AG04449 (cell line): ENCODE results near the gene PROS1.
"Not testable (repeated sequence)": the region's sequence is repeated elsewhere in the genome, so short reads cannot be mapped to it uniquely, and the experiment has no call there.

Experiments
- CTCF ChIA-PET: fragments of 350-600 bp; formaldehyde crosslinking; extraction: SDS; loops from one replicate; lab custom pipeline; 2021; ENCODE audit warnings: antibody characterized with exemption; lab: Yijun Ruan, JAX
- POLR2A ChIA-PET: fragments of 400-600, 350-600 bp; formaldehyde crosslinking; extraction: SDS; loops from one replicate; lab custom pipeline; 2020; ENCODE audit warnings: antibody characterized with exemption, inconsistent platforms; lab: Yijun Ruan, JAX
- DNase-seq: peaks from one replicate; pipeline ENCODE4 v3.0.0-alpha.2; 2010; ENCODE audit warnings: low read depth, low spot score
- H3K4me3 ChIP-seq: 2 replicates; pipeline ENCODE4 v1.5.1; 2011; ENCODE audit warnings: low read depth, mild to moderate bottlenecking, control low read depth, low read length
- TF ChIP-seq, protein P1 (sequence below): IDR thresholded peaks from one replicate; pipeline ENCODE4 v1.5.1; 2011; ENCODE audit warnings: mild to moderate bottlenecking, moderate library complexity, low read length, control low read depth, inconsistent platforms; ENCODE audit not compliant: insufficient read depth; ENCODE audit errors: missing control alignments

PROS1 gene

DNA sequence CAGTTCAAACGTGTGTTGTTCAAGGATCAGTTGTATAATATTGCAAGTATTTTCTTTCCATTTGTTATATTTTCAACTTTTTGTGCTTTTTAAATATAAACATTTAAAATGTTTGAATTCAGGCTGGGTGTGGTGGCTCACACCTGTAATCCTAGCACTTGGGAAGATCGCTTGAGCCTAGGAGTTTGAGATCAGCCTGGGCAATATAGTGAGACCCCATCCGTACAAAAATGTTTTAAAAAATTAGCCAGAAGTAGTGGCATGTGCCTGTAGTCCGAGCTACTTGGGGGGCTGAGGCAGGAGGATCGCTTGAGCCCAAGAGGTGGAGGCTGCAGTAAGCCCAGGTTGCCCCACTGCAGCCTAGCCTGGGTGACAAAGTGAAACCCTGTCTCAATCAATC lies 10.9 kb upstream of the PROS1 start:
- TF ChIP-seq, protein P1, sequence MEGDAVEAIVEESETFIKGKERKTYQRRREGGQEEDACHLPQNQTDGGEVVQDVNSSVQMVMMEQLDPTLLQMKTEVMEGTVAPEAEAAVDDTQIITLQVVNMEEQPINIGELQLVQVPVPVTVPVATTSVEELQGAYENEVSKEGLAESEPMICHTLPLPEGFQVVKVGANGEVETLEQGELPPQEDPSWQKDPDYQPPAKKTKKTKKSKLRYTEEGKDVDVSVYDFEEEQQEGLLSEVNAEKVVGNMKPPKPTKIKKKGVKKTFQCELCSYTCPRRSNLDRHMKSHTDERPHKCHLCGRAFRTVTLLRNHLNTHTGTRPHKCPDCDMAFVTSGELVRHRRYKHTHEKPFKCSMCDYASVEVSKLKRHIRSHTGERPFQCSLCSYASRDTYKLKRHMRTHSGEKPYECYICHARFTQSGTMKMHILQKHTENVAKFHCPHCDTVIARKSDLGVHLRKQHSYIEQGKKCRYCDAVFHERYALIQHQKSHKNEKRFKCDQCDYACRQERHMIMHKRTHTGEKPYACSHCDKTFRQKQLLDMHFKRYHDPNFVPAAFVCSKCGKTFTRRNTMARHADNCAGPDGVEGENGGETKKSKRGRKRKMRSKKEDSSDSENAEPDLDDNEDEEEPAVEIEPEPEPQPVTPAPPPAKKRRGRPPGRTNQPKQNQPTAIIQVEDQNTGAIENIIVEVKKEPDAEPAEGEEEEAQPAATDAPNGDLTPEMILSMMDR = no peak
- POLR2A ChIA-PET = no interaction called here
- CTCF ChIA-PET = interaction anchor here (1.5 to 11.6 kb wide), 2 partner anchors 10 to 19 kb away, joined by 3 to 100 read pairs; no protein-coding TSS in a partner anchor
- H3K4me3 ChIP-seq = no peak overlapping the region
- DNase-seq = no peak

DNA sequence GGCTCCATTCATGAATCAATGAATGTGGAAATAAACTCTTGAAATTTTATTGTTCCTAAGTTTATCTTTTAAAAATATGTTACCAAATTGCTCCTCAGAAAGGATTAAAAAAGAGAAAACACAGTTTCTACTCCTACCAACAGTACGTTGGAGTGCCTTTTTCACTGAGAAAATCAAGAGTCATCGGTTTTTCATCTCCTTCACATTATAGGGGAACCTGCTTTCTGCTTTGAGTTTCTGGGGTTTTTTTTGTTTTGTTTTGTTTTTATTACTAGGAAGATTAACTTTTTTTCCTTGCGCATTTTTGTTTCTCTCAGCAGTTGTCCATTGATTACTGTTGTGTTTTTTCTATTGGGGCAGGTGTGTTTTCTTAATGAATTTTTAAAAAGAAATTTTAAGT lies 9.7 kb upstream of the PROS1 start:
- ChIA-PET POLR2A (no interaction called here), CTCF (no interaction called here)
- TF ChIP-seq, protein P1 = no peak
- H3K4me3 ChIP-seq = no peak overlapping the region
- no peak for DNase-seq

DNA sequence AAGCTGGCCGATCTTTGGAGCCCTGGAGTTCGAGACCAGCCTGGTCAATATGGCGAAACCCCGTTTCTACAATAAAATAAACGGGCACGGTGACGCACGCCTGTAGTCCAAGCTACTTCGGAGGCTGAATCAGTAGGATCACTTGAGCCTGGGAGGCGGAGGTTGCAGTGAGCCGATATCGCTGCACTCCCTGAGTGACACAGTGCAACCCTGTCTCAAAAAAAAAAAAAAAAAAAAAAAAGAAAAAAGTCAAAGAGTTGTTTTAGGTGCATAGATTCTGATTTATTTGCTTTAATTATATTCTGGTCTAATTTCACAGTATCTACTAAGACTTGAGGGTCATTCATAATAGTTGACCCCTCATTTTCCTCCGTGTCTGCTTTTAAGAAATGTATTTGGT lies 8.0 kb upstream of the PROS1 start:
- no peak overlapping the region for H3K4me3 ChIP-seq
- ChIA-PET POLR2A (no interaction called here), CTCF (interaction anchor here (0.8 to 1.4 kb wide), 2 partner anchors 18 to 88 kb away, joined by 3 to 4 read pairs; no protein-coding TSS in a partner anchor)
- DNase-seq = no peak
- TF ChIP-seq, protein P1 = no peak

DNA sequence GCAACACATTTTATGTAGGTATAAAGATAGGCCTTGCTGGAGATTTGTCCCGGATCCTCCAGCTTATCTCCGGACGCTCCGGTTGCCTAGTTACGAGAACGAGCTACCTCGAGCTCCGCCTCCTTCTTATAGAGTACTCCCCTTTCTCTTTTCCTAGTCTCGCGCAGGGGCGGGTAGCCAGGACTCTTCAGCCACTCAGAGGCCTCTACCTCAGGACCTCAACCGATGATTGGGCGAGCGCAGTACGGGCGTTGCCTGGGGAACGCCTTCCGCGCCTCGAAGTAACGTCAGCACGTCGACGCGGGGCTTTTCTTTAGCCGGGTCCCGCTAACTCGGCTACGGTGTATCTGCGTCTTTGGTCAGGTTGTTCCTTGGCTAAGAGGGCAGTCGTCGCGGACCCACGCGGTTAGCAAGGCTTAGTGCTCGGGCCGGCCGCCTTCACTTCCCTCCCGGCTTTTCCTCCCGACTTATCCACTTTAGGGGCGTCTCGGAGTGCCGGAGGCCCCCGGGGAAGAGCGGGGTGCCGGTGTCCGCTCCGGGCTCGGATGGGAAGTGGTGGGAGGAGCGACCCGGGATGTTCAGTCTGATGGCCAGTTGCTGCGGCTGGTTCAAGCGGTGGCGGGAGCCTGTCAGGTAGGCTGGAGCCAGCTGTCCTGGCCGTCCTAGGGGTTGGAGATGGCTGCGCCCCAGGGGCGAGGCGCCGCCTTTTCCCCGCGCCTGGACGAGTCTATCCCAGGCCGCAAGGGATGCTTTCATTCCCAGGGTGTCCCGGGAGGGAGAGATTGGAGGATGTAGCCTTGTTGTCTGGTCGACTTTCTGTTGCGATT lies 6.4 kb upstream of the PROS1 start, which contains the start of gene ARL13B:
TSS of gene ARL13B (plus strand) at position 306 of the 827 bp plus-strand sequence. CDS start at position 575, 269 bp downstream.
- CTCF ChIA-PET = interaction anchor here (1.7 kb wide), 1 partner anchor 9 kb away, joined by 5 read pairs; no protein-coding TSS in a partner anchor

DNA sequence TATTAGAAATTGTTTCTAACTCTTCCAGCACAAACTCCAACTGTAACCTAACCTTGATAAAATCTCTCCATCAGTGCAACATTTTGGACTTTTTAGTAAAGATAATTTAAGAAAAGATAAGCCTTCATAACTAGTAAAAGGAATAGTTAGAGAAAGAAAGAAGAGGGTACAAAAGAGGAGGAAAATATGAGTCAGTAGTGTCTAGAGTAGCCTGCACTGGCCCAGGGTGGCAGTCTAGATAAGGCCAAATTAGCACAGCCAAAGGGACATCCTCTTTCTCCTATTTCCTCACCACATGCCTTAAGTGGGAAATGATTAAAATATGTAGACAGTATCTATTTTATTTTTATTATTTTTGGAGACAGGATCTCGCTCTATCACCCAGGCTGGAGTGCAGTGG lies 3.7 kb downstream of the PROS1 start:
- DNase-seq = no peak
- TF ChIP-seq, protein P1 = no peak
- POLR2A ChIA-PET = no interaction called here
- no peak overlapping the region for H3K4me3 ChIP-seq
- CTCF ChIA-PET = no interaction called here

More for the DNA sequence above, 6.4 kb upstream of the PROS1 start, which contains the start of gene ARL13B:
- DNase-seq = peak; percentile 91
- H3K4me3 ChIP-seq = peak within 1 kb of the TSS; percentile 94
- TF ChIP-seq, protein P1 = no peak
- POLR2A ChIA-PET = no interaction called here

DNA sequence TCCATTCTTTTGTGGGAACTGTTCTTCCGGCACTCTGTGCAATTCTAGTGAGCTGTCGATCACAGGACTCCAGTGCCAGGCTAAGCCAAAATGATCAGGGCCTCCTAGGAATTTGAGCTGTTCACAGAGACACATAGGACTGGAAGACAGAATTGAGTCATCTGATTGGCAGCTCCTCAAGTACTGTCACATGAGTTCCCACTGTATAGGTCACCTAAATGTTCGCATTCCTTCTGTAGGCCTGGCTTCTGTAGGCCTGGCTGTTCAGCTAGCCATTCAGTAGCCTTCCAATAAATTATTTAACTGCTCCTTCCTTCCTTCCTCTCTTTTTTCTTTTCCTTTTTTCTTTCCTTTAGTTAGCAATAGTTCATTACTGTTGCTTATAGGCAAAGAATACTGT lies 4.3 kb downstream of the PROS1 start:
- no peak for DNase-seq
- TF ChIP-seq, protein P1 = no peak
- ChIA-PET POLR2A (no interaction called here), CTCF (no interaction called here)
- no peak overlapping the region for H3K4me3 ChIP-seq

DNA sequence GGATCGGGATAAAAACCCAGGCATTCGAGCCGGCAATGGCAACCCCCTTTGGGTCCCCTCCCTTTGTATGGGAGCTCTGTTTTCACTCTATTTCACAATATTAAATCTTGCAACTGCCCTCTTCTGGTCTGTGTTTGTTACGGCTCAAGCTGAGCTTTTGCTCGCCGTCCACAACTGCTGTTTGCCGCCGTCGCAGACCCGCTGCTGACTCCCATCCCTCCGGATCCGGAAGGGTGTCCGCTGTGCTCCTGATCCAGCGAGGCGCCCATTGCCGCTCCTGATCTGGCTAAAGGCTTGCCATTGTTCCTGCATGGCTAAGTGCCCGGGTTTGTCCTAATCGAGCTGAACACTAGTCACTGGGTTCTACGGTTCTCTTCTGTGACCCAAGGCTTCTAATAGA lies 8.6 kb downstream of the PROS1 start:
- DNase-seq, POLR2A ChIA-PET, CTCF ChIA-PET, H3K4me3 ChIP-seq: not testable (repeated sequence)
